PC-9 (cell line): ENCODE data around the gene RAB3C.

Source experiments
- EZH2 ChIP-seq: fragments of 200-600 bp; sonication (generic); IDR thresholded peaks from 2 replicates; pipeline ENCODE4 v1.8.0; 2017; ENCODE audit warnings: antibody characterized with exemption, low read depth
- TF ChIP-seq, protein P1 (sequence below): fragments of 200-600 bp; sonication (generic); conservative IDR thresholded peaks from 2 replicates; pipeline ENCODE4 v1.6.1; 2017; ENCODE audit warnings: mixed run types, antibody characterized with exemption, mild to moderate bottlenecking, moderate library complexity

DNA sequence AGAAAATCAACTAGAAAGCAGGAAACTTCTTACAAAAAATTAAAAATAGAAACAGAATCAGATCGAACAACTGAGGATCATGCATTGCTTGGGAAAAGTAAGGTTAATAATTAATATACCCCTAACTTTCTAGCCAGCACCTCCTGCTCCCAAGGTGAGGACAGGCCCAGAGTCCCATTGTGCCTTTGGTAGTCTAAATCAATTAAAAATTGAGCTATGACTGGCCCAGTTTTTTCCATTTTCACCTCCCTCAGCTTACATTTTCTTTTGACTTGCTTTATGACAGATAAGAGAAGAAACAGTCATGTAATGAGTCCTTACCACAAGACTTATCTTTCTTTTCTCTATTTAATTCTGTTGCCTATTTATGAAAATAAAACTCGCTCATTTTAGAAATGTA lies 182.2 kb downstream of the RAB3C start:
- TF ChIP-seq, protein P1, sequence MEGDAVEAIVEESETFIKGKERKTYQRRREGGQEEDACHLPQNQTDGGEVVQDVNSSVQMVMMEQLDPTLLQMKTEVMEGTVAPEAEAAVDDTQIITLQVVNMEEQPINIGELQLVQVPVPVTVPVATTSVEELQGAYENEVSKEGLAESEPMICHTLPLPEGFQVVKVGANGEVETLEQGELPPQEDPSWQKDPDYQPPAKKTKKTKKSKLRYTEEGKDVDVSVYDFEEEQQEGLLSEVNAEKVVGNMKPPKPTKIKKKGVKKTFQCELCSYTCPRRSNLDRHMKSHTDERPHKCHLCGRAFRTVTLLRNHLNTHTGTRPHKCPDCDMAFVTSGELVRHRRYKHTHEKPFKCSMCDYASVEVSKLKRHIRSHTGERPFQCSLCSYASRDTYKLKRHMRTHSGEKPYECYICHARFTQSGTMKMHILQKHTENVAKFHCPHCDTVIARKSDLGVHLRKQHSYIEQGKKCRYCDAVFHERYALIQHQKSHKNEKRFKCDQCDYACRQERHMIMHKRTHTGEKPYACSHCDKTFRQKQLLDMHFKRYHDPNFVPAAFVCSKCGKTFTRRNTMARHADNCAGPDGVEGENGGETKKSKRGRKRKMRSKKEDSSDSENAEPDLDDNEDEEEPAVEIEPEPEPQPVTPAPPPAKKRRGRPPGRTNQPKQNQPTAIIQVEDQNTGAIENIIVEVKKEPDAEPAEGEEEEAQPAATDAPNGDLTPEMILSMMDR = no peak
- TF ChIP-seq EZH2 = no peak
